Ovary (tissue), 9 donors: ENCODE results near the gene PSMG4. TPM values are rescaled to one million over a fixed set of nuclear protein-coding genes. Genes with fewer than 3 reads are reported as not detected.
"Not testable (repeated sequence)": the region's sequence is repeated elsewhere in the genome, so short reads cannot be mapped to it uniquely, and the experiment has no call there.

ENCODE experiments used
- DNase-seq, 5 donors: peaks; one replicate each; pipeline ENCODE4 v3.0.0-alpha.2; 2019 to 2020
- H3K27ac ChIP-seq, 2 donors: fragments of 200-600 bp; one replicate each; pipeline versions ENCODE4 v1.5.1 to v1.8.0; 2019 to 2022
- H3K27me3 ChIP-seq: fragments of 200-600 bp; one replicate; pipeline ENCODE4 v1.8.0; 2022
- H3K36me3 ChIP-seq: fragments of 200-600 bp; sonication (generic); one replicate; pipeline ENCODE4 v1.5.1; 2019
- H3K4me1 ChIP-seq: one replicate; pipeline ENCODE4 v1.8.1; 2013; ENCODE audit warnings: mild to moderate bottlenecking, moderate library complexity; ENCODE audit not compliant: insufficient read depth
- H3K4me3 ChIP-seq: fragments of 200-600 bp; sonication (generic); one replicate; pipeline ENCODE4 v1.5.1; 2017
- H3K9me3 ChIP-seq, 2 donors: fragments of 200-600 bp in 1 of 2; sonication (generic) in 1 of 2; one replicate each; pipeline versions ENCODE4 v1.5.1 to v1.8.1; 2013 to 2019; ENCODE audit warnings: mild to moderate bottlenecking in 1 of 2, moderate library complexity in 1 of 2
- CTCF ChIP-seq, 3 donors: fragments of 450-650 bp in 2 of 3; fragments of 200-600 bp in 1 of 3; IDR thresholded peaks; one replicate each; pipeline versions ENCODE4 v1.5.1 to v1.8.0; 2016 to 2022; ENCODE audit warnings: antibody characterized with exemption in 3 of 3, mild to moderate bottlenecking in 1 of 3
- EP300 ChIP-seq: sonication (generic); formaldehyde crosslinking; IDR thresholded peaks from one replicate; pipeline ENCODE4 v1.6.1; 2017; ENCODE audit warnings: antibody characterized with exemption
- POLR2A ChIP-seq: fragments of 450-650 bp; IDR thresholded peaks from one replicate; pipeline ENCODE4 v1.6.1; 2017; ENCODE audit warnings: antibody characterized with exemption, mild to moderate bottlenecking, moderate library complexity
- WGBS, 3 donors: extraction: QIAGEN DNeasy Blood & Tissue Kit in 1 of 3; methylation state at CpG; one replicate each; pipeline versions ENCODE4 v1.1.5 to v1.1.7; 2013 to 2017; 5-methylcytosine and 5-hydroxymethylcytosine counted together
- intact Hi-C, 4 donors: fragments of 100-400 bp; cut with DNase I; formaldehyde crosslinking; loops; one replicate each; pipeline versions ENCODE4 v1.11.0 to v1.15.1; 2022 to 2023
- polyA plus RNA-seq, 2 donors: library from polyadenylated mRNA; stranded (reverse); fragments of 200-250 nt in 1 of 2; fragments of 350-450 nt in 1 of 2; fragmentation: Illumina TruSeq in 1 of 2; extraction: RNeasy Lipid Tissue Mini Kit (QIAGEN cat#74804) in 1 of 2; gene quantifications; one replicate each; pipeline ENCODE4 v1.2.3, GENCODE V29; 2013 to 2014
- total RNA-seq, 7 donors: library from RNA; depleted of rRNA in 2 of 7; stranded (reverse); fragments of >200 nt in 2 of 7; fragmentation: NEBNext Ultra II Directional in 3 of 7; extraction: Animal tissue kit (Norgen Biotek cat#: 25700) in 3 of 7; gene quantifications; one replicate each; pipeline versions ENCODE4 v1.1.0 to v1.2.4, GENCODE V29; 2016 to 2023
- donor health status: DM: no; HTN: no; CAD: no; lungs with moderate emphysema.
- donor health status: DM: no; HTN: no; CAD: no.
- donor health status: Bipolar disorder and iron deficiency.
- donor health status: DM: yes; HTN: yes; CAD: no.
- donor health status: DM: no; HTN: no; CAD: no.
- donor health status: DM: yes; HTN: yes; CAD: no.

PSMG4 gene
- total and polyA plus RNA-seq, 9 donors = 8.5 to 34.8 (median 22.7) TPM

- 60 to 70% (median 64%) methylated on average over 7 of the region's 7 CpGs for WGBS, 3 donors
Observed at GRCh38 chr6:3240595-3240994, 18.2 kb upstream of the PSMG4 start.

GRCh38 chr6:3241745-3242144 lies 17.0 kb upstream of the PSMG4 start:
- H3K36me3 ChIP-seq, H3K4me3 ChIP-seq, H3K9me3 ChIP-seq, H3K4me1 ChIP-seq, intact Hi-C loops, DNase-seq, H3K27ac ChIP-seq, H3K27me3 ChIP-seq: not testable (repeated sequence)
- WGBS, 3 donors = 91 to 92% (median 91%) methylated on average over 4 of the region's 4 CpGs

More at GRCh38 chr6:3240595-3240994, 18.2 kb upstream of the PSMG4 start:
- no peak for DNase-seq
- Histone ChIP-seq H3K9me3 (no peaks in the 10 kb centered on the region), H3K27me3 (no peaks in the 10 kb centered on the region), H3K4me1 (no peaks in the 10 kb centered on the region), H3K36me3 (no peaks in the 10 kb centered on the region), H3K4me3 (no peak overlapping the region), H3K27ac (no peak overlapping the region)
- intact Hi-C loops = no loop called here
- TF ChIP-seq POLR2A = no peak
- TF ChIP-seq EP300 = no peak
- TF ChIP-seq CTCF (IDR thresholded peaks at IDR 0.05) = no peak

- DNase-seq = no peak
- intact Hi-C loops = no loop called here
- WGBS, 3 donors = 84 to 88% (median 84%) methylated on average over 4 of the region's 4 CpGs
Observed at GRCh38 chr6:3242768-3243167, 16.0 kb upstream of the PSMG4 start.

GRCh38 chr6:3244003-3244831 lies 14.5 kb upstream of the PSMG4 start:
- no peaks in the 10 kb centered on the region for H3K27me3 ChIP-seq
- no peak for DNase-seq
- WGBS, 3 donors = 81 to 85% (median 81%) methylated on average over 8 of the region's 8 CpGs
- H3K9me3 ChIP-seq = no peaks in the 10 kb centered on the region
- no peak overlapping the region for H3K27ac ChIP-seq
- TF ChIP-seq POLR2A (no peak), CTCF (IDR thresholded peaks at IDR 0.05) (no peak), EP300 (no peak)
- H3K4me1 ChIP-seq = peaks cover 3% of the 10 kb centered on the region
- no peaks in the 10 kb centered on the region for H3K36me3 ChIP-seq
- H3K4me3 ChIP-seq = no peak overlapping the region
- intact Hi-C loops = no loop called here

More at GRCh38 chr6:3242768-3243167, 16.0 kb upstream of the PSMG4 start:
- Histone ChIP-seq H3K27ac (no peak overlapping the region), H3K4me1 (no peaks in the 10 kb centered on the region), H3K9me3 (no peaks in the 10 kb centered on the region), H3K27me3 (no peaks in the 10 kb centered on the region), H3K4me3 (no peak overlapping the region), H3K36me3 (no peaks in the 10 kb centered on the region)
- TF ChIP-seq CTCF (IDR thresholded peaks at IDR 0.05) (no peak), POLR2A (no peak)

GRCh38 chr6:3244832-3245161 lies 13.9 kb upstream of the PSMG4 start:
- DNase-seq, H3K27ac ChIP-seq, H3K4me1 ChIP-seq, H3K36me3 ChIP-seq, H3K27me3 ChIP-seq, H3K9me3 ChIP-seq, H3K4me3 ChIP-seq, intact Hi-C loops: not testable (repeated sequence)
- WGBS, 3 donors = 93 to 94% (median 94%) methylated on average over 7 of the region's 7 CpGs
